Left ventricle myocardium inferior (tissue), 1 donor: ENCODE data around the gene VAV2. TPM values are rescaled to one million over a fixed set of nuclear protein-coding genes. Genes with fewer than 3 reads are reported as not detected.

Experiments used
- DNase-seq: peaks from one replicate; pipeline ENCODE4 v3.0.0-alpha.2; 2020
- H3K27ac ChIP-seq: fragments of 200-600 bp; replicated peaks from 2 replicates; pipeline ENCODE4 v1.8.0; 2021
- H3K27me3 ChIP-seq: fragments of 200-600 bp; 2 replicates; pipeline ENCODE4 v1.8.0; 2021; ENCODE audit warnings: low read depth
- H3K36me3 ChIP-seq: fragments of 200-600 bp; 2 replicates; pipeline ENCODE4 v1.8.0; 2021
- H3K4me1 ChIP-seq: fragments of 200-600 bp; 2 replicates; pipeline ENCODE4 v1.8.0; 2021
- H3K4me3 ChIP-seq: fragments of 200-600 bp; 2 replicates; pipeline ENCODE4 v1.8.0; 2021; ENCODE audit warnings: mild to moderate bottlenecking, moderate library complexity
- H3K9me3 ChIP-seq: fragments of 200-600 bp; replicated peaks from 2 replicates; pipeline ENCODE4 v1.8.0; 2021
- CTCF ChIP-seq: fragments of 200-600 bp; IDR thresholded peaks from 2 replicates; pipeline ENCODE4 v1.8.0; 2021; ENCODE audit warnings: antibody characterized with exemption, mild to moderate bottlenecking, borderline replicate concordance
- intact Hi-C: fragments of 100-400 bp; cut with micrococcal nuclease; formaldehyde crosslinking; loops from one replicate; pipeline ENCODE4 v1.11.0; 2022
- total RNA-seq: library from RNA; stranded (reverse); fragmentation: NEBNext Ultra II Directional; extraction: Animal tissue kit (Norgen Biotek cat#: 25700); gene quantifications from one replicate; pipeline ENCODE4 v1.2.1, GENCODE V29; 2021
- donor health status: DM: no; HTN: yes; CAD: no; lungs with severe emphysema.

Gene VAV2
- total RNA-seq, 1 donor from 2014 or later = 4.1 TPM

- intact Hi-C loops = no loop called here
- no peak for TF ChIP-seq CTCF
- Histone ChIP-seq H3K36me3 (no peaks in the 10 kb centered on the region), H3K9me3 (no peaks in the 10 kb centered on the region), H3K4me3 (no peak overlapping the region), H3K27me3 (no peaks in the 10 kb centered on the region), H3K4me1 (peaks cover 3% of the 10 kb centered on the region), H3K27ac (no peak overlapping the region)
- no peak for DNase-seq
Measured at GRCh38 chr9:133892193-133892920, 99.8 kb downstream of the VAV2 start.

- DNase-seq = no peak
- intact Hi-C loops = no loop called here
- Histone ChIP-seq H3K4me3 (no peak overlapping the region), H3K27ac (no peak overlapping the region), H3K36me3 (no peaks in the 10 kb centered on the region), H3K4me1 (peaks cover 4% of the 10 kb centered on the region), H3K27me3 (no peaks in the 10 kb centered on the region), H3K9me3 (no peaks in the 10 kb centered on the region)
- TF ChIP-seq CTCF = no peak
Measured at GRCh38 chr9:133891741-133892140, 100.4 kb downstream of the VAV2 start.

- intact Hi-C loops = no loop called here
- Histone ChIP-seq H3K36me3 (no peaks in the 10 kb centered on the region), H3K4me3 (no peak overlapping the region), H3K27ac (no peak overlapping the region), H3K9me3 (no peaks in the 10 kb centered on the region), H3K27me3 (no peaks in the 10 kb centered on the region), H3K4me1 (peaks cover 4% of the 10 kb centered on the region)
- TF ChIP-seq CTCF = no peak
- no peak for DNase-seq
Measured at GRCh38 chr9:133890583-133890982, 101.5 kb downstream of the VAV2 start.

GRCh38 chr9:133889584-133890301, 102.4 kb downstream of the VAV2 start:
- H3K4me3 ChIP-seq = no peak overlapping the region
- no peak for TF ChIP-seq CTCF
- no peaks in the 10 kb centered on the region for H3K27me3 ChIP-seq
- intact Hi-C loops = no loop called here
- H3K4me1 ChIP-seq = peaks cover 4% of the 10 kb centered on the region
- H3K27ac ChIP-seq = no peak overlapping the region
- DNase-seq = no peak
- H3K9me3 ChIP-seq = no peaks in the 10 kb centered on the region
- H3K36me3 ChIP-seq = no peaks in the 10 kb centered on the region

GRCh38 chr9:133888809-133889491, 103.2 kb downstream of the VAV2 start:
- no peak overlapping the region for H3K4me3 ChIP-seq
- no peak for TF ChIP-seq CTCF
- no peaks in the 10 kb centered on the region for H3K36me3 ChIP-seq
- peaks cover 4% of the 10 kb centered on the region for H3K4me1 ChIP-seq
- H3K27ac ChIP-seq = no peak overlapping the region
- H3K9me3 ChIP-seq = no peaks in the 10 kb centered on the region
- H3K27me3 ChIP-seq = no peaks in the 10 kb centered on the region
- intact Hi-C loops = no loop called here
- DNase-seq = no peak
